GM12878 (cell line): ENCODE data around the gene FOXP1. TPM values are rescaled to one million over a fixed set of nuclear protein-coding genes. Genes with fewer than 3 reads are reported as not detected.

Experiments
- ATAC-seq: fragments of 200-7000 bp; cut with Tn5 transposase; 3 replicates; pipeline ENCODE4 v1.9.1; 2020; ENCODE audit warnings: mild to moderate bottlenecking, moderate library complexity
- BruUV-seq: library from RNA; stranded (reverse); fragments of 400-500 nt; replicated peaks from 2 replicates; lab custom pipeline; 2021; lab: Mats Ljungman, UMichigan
- CTCF ChIA-PET: fragments of 300-600 bp; sonication (Branson Sonifier 250); formaldehyde crosslinking; extraction: SDS; loops from one replicate; lab custom pipeline; 2021; ENCODE audit warnings: inconsistent platforms; lab: Yijun Ruan, JAX
- POLR2A ChIA-PET: fragments of 350-600 bp; formaldehyde crosslinking; extraction: SDS; loops from one replicate; lab custom pipeline; 2021; ENCODE audit warnings: inconsistent platforms; lab: Charles Lee
- RAD21 ChIA-PET: fragments of 300-600 bp; sonication (Branson Sonifier 250); formaldehyde crosslinking; loops from one replicate; lab custom pipeline; 2023; ENCODE audit warnings: antibody characterized with exemption; ENCODE audit not compliant: unreplicated experiment; lab: Charles Lee
- SMC1A ChIA-PET: fragments of 300-600 bp; sonication (Branson Sonifier 250); formaldehyde crosslinking; loops from one replicate; lab custom pipeline; 2023; ENCODE audit not compliant: unreplicated experiment, uncharacterized antibody; lab: Charles Lee
- DNase-seq: peaks from one replicate; pipeline ENCODE4 v3.0.0-alpha.2; 2011; ENCODE audit warnings: low read depth, low spot score
- FAIRE-seq: peaks from 3 replicates; lab custom pipeline; 2011; peaks lifted over from hg19 to GRCh38; lab: Jason Lieb, UNC
- H2AFZ ChIP-seq: 2 replicates; pipeline ENCODE4 v1.6.0; 2011; ENCODE audit warnings: low read depth, low read length, control low read depth; ENCODE audit not compliant: control insufficient read depth
- H3K27ac ChIP-seq: 2 replicates; pipeline ENCODE4 v1.5.1; 2011; ENCODE audit warnings: control low read depth; ENCODE audit not compliant: control insufficient read depth, insufficient read depth
- H3K27me3 ChIP-seq, 2 experiments: replicated peaks in 1 of 2; 2 replicates each; pipeline versions ENCODE4 v1.6.0 to v1.6.1; 2011; ENCODE audit warnings: low read length in 1 of 2; ENCODE audit not compliant: control insufficient read depth in 2 of 2, insufficient read depth in 2 of 2
- H3K36me3 ChIP-seq, 2 experiments: 2 replicates each; pipeline ENCODE4 v1.5.1; 2011; ENCODE audit warnings: low read length in 1 of 2; ENCODE audit not compliant: control insufficient read depth in 2 of 2, insufficient read depth in 2 of 2
- H3K4me1 ChIP-seq: 2 replicates; pipeline ENCODE4 v1.6.1; 2011; ENCODE audit warnings: mild to moderate bottlenecking, low read length, moderate library complexity, mixed read lengths; ENCODE audit not compliant: control insufficient read depth, insufficient read depth
- H3K4me2 ChIP-seq: 2 replicates; pipeline ENCODE4 v1.6.0; 2011; ENCODE audit warnings: control low read depth; ENCODE audit not compliant: control insufficient read depth, insufficient read depth
- H3K4me3 ChIP-seq: fragments of 200-600 bp; sonication (generic); 2 replicates; pipeline ENCODE4 v1.5.1; 2016
- H3K79me2 ChIP-seq: 2 replicates; pipeline ENCODE4 v1.6.0; 2011; ENCODE audit warnings: low read length; ENCODE audit not compliant: control insufficient read depth, insufficient read depth
- H3K9ac ChIP-seq: 2 replicates; pipeline ENCODE4 v1.8.0; 2011; ENCODE audit warnings: low read length, control low read depth, mixed read lengths; ENCODE audit not compliant: control insufficient read depth, insufficient read depth
- H3K9me3 ChIP-seq: replicated peaks from 3 replicates; pipeline ENCODE4 v1.5.1; 2011; ENCODE audit warnings: mild to moderate bottlenecking, low read length; ENCODE audit not compliant: control insufficient read depth, insufficient read depth
- H4K20me1 ChIP-seq: 2 replicates; pipeline ENCODE4 v1.6.0; 2011; ENCODE audit not compliant: control insufficient read depth, insufficient read depth
- KDM1A ChIP-seq: fragments of 200-600 bp; sonication (generic); IDR thresholded peaks from 2 replicates; pipeline ENCODE4 v1.6.1; 2016; ENCODE audit warnings: borderline replicate concordance
- MYB ChIP-seq: fragments of 150-350 bp; IDR thresholded peaks from 2 replicates; pipeline ENCODE4 v1.6.1; 2014; ENCODE audit warnings: mild to moderate bottlenecking, low read depth, low read length, borderline replicate concordance
- NFIC ChIP-seq: IDR thresholded peaks from 2 replicates; pipeline ENCODE4 v1.6.1; 2012; ENCODE audit warnings: low read depth, mild to moderate bottlenecking, inconsistent platforms, low read length, moderate library complexity
- NFXL1 ChIP-seq: fragments of 450-650 bp; IDR thresholded peaks from 2 replicates; pipeline ENCODE4 v1.6.1; 2017; ENCODE audit warnings: antibody characterized with exemption, mild to moderate bottlenecking, borderline replicate concordance
- RCOR1 ChIP-seq: conservative IDR thresholded peaks from 2 replicates; pipeline ENCODE4 v1.6.1; 2012; ENCODE audit warnings: low read depth, low read length, improper control_type of control experiment
- WGBS: methylation state at CpG from one replicate; pipeline ENCODE4 v1.1.6; 2016; ENCODE audit warnings: low lambda C conversion rate; ENCODE audit not compliant: insufficient replicate concordance, insufficient coverage; ENCODE audit errors: missing lambda C conversion rate; 5-methylcytosine and 5-hydroxymethylcytosine counted together
- in situ Hi-C: fragments of 300-500 bp; cut with MboI; formaldehyde crosslinking; loops from 9 replicates; pipeline ENCODE4 v1.14.3; 2018; ENCODE audit warnings: mixed read lengths
- intact Hi-C: fragments of 100-400 bp; cut with micrococcal nuclease; formaldehyde crosslinking; loops from one replicate; pipeline ENCODE4 v1.14.2; 2022; ENCODE audit not compliant: unreplicated experiment
- polyA plus RNA-seq, 11 experiments: library from polyadenylated mRNA; depleted of rRNA in 4 of 11; unstranded in 6 of 11; stranded (reverse) in 5 of 11; fragments of >200 nt; fragmentation: Nextera tagmentation in 4 of 11; fragmentation: Illumina TruSeq in 1 of 11; extraction: Ambion mirVana in 4 of 11; extraction: Trizol in 1 of 11; gene quantifications; 1 replicate in 1 of 11; 2 replicates in 10 of 11; pipeline versions ENCODE4 v1.2.1 to v1.2.3, GENCODE V29; 2011 to 2016; ENCODE audit warnings: inconsistent platforms in 2 of 11, missing spikeins in 2 of 11, low read depth in 1 of 11
- total RNA-seq, 4 experiments: library from RNA; depleted of rRNA in 3 of 4; stranded (reverse); fragments of >200 nt in 3 of 4; fragmentation: Illumina TruSeq in 1 of 4; extraction: Trizol in 1 of 4; gene quantifications; 2 replicates each; pipeline versions ENCODE4 v1.2.1 to v1.2.3, GENCODE V29; 2013 to 2021

The FOXP1 gene
- total and polyA plus RNA-seq, 10 of the 15 experiments (the other 5 are each of a cell fraction or from before 2014, with no cell fraction given): 0.05 to 1.6 (median 0.20) TPM; not detected in 1

DNA sequence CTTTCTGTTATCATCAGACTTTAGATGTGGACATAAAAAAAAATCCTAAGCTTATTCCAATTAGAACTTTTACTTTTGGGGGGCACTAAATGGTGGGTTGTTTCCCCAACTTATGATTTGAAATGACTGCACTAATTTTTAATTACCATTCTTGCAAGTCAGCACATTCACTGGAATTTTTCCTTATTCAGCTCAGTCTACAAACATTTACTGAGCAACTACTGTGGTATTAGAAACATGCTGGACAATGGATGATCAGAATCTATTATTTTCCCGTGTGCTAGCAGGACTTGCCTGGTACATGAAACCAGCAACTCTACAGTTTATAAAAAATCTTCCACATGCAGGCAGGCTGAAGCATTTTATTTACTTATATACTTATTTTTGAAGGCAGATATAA lies 273.6 kb downstream of the FOXP1 start:
- no peaks in the 10 kb centered on the region for H3K36me3 ChIP-seq
- ChIA-PET CTCF (interaction anchor here (0.8 kb wide), 1 partner anchor 11 kb away, joined by 3 read pairs; no protein-coding TSS in a partner anchor), RAD21 (no interaction called here), SMC1A (no interaction called here), POLR2A (no interaction called here)
- H3K79me2 ChIP-seq: no peaks in the 10 kb centered on the region
- no peak overlapping the region for H3K4me2 ChIP-seq
- no peak overlapping the region for H3K4me3 ChIP-seq
- ATAC-seq (no peak), FAIRE-seq (no peak), DNase-seq (no peak)
- in situ Hi-C loops (no loop called here), intact Hi-C loops (no loop called here)
- no peaks in the 10 kb centered on the region for H3K9me3 ChIP-seq
- no TSS peak for BruUV-seq
- no peak overlapping the region for H3K9ac ChIP-seq
- no peaks in the 10 kb centered on the region for H4K20me1 ChIP-seq
- no peaks in the 10 kb centered on the region for H3K4me1 ChIP-seq
- H3K27me3 ChIP-seq: peaks cover 2 to 5% of the 10 kb centered on the region in 2 experiments; a peak in 3 of 4 replicates
- WGBS: 0% methylated on average over 1 of the region's 1 CpG
- no peak for TF ChIP-seq NFIC
- H2AFZ ChIP-seq: no peak overlapping the region
- no peak overlapping the region for H3K27ac ChIP-seq

DNA sequence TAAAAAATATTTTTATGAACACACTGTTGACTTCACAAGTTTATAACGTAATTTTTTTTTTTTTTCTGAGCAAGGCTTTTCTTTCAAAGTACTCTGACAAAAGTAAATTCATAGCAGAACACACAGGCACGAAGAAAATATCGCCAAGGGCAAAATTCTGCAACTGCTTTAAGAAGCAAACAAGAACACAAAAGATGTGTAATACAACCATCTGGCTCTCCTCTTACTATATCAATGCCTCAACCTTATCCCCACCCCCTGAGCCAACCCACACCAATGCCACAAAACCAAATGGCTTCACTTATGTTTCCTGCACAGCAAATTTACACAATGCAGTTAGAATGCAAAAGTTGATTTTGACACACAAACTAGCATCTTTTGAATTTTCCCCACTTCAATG lies 274.2 kb downstream of the FOXP1 start:
- CTCF ChIA-PET: interaction anchor here (0.8 kb wide), 1 partner anchor 11 kb away, joined by 3 read pairs; no protein-coding TSS in a partner anchor
- POLR2A ChIA-PET: no interaction called here

More for the DNA sequence above, 274.2 kb downstream of the FOXP1 start:
- no peak overlapping the region for H2AFZ ChIP-seq
- DNase-seq (no peak), ATAC-seq (no peak), FAIRE-seq (no peak)
- H3K27me3 ChIP-seq: peaks cover 2 to 10% of the 10 kb centered on the region in 2 experiments; a peak in 3 of 4 replicates
- H3K79me2 ChIP-seq: no peaks in the 10 kb centered on the region
- H4K20me1 ChIP-seq: no peaks in the 10 kb centered on the region
- H3K4me1 ChIP-seq: no peaks in the 10 kb centered on the region
- BruUV-seq: no TSS peak
- 58% methylated on average over 3 of the region's 3 CpGs for WGBS
- ChIA-PET SMC1A (interaction anchor here (0.7 kb wide), 1 partner anchor 340 kb away, joined by 3 read pairs; no protein-coding TSS in a partner anchor), RAD21 (no interaction called here)
- no peak overlapping the region for H3K27ac ChIP-seq
- no peak overlapping the region for H3K4me3 ChIP-seq
- no peak for TF ChIP-seq KDM1A
- no peak for TF ChIP-seq MYB
- TF ChIP-seq RCOR1: no peak
- TF ChIP-seq NFXL1: no peak
- in situ Hi-C loops: no loop called here
- H3K9ac ChIP-seq: no peak overlapping the region
- H3K4me2 ChIP-seq: no peak overlapping the region
- no peaks in the 10 kb centered on the region for H3K36me3 ChIP-seq
- intact Hi-C loops: no loop called here
- no peaks in the 10 kb centered on the region for H3K9me3 ChIP-seq
